GM19372 (cell line): ENCODE results near the gene SHISA7.

Experiments
- ATAC-seq: cut with Tn5 transposase; IDR thresholded peaks from one replicate; pipeline ENCODE4 v1.9.1; 2021; ENCODE audit warnings: mild to moderate bottlenecking, low read depth, moderate library complexity; ENCODE audit not compliant: unreplicated experiment

Gene SHISA7

GRCh38 chr19:55464039-55464661 is 21.1 kb upstream of the SHISA7 start:
- ATAC-seq = no peak

- no peak for ATAC-seq
Measured at GRCh38 chr19:55463583-55464031, 20.5 kb upstream of the SHISA7 start.

DNA sequence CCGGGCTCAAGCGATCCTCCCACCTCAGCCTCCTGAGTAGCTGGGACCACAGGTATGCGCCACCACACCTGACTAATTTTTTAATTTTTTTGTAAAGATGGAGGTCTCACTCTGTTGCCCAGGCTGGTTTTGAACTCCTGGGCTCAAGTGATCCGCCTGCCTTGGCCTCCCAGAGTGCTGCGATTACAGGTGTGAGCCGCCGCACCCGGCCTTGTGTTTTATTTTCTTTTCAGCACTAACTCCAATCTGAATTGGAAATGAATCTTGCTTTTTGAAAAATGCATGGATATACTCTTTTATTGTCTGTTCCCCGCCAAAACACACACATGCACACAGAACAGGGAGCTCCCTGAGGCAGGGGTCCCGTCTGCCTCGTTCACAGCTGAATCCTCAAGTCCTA is 19.6 kb upstream of the SHISA7 start:
- ATAC-seq = no peak

- no peak for ATAC-seq
Measured at GRCh38 chr19:55461974-55462626, 19.0 kb upstream of the SHISA7 start.

DNA sequence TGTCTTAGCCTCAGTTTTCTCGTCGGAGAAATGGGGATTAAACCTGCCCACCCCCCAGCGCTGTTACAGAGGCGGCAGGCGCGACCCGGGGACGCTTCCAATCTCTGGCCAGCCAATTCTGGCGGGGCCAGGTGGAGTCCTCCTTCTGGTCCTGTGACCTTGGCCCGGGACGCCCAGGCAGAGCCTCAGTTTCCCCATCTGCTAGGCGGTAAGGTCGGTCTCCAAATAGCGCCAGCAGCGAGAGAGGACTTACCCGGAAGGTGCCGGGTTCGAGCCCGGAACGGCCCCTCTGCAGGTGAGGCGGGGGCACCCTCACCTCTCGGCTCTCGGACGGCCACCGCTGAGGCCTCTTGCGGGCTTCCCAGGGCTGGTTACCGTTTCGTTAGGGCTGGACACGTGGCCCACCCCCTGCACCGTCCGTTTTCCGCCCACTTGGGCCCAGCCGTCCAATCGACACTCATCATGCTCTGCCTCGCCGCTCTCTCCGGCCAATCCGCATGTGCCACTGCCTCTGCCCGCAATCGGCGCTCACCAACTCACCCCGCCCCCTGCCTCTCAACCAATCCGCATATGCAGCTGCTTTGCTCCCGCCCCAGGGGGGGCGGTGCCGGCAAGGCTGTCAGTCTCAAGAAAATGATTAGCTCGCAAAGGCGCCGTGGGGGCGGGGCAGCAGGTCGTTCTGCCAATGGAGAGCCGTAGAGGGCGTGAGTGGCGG is 18.3 kb upstream of the SHISA7 start, which contains the start of gene ISOC2:
Gene ISOC2, minus strand, starts transcription at position 384 of the 715 bp plus-strand sequence. CDS start 5,156 bp downstream, outside the sequence.
- peak; percentile 89 for ATAC-seq

GRCh38 chr19:55460670-55461258 is 17.7 kb upstream of the SHISA7 start:
- ATAC-seq = no peak

DNA sequence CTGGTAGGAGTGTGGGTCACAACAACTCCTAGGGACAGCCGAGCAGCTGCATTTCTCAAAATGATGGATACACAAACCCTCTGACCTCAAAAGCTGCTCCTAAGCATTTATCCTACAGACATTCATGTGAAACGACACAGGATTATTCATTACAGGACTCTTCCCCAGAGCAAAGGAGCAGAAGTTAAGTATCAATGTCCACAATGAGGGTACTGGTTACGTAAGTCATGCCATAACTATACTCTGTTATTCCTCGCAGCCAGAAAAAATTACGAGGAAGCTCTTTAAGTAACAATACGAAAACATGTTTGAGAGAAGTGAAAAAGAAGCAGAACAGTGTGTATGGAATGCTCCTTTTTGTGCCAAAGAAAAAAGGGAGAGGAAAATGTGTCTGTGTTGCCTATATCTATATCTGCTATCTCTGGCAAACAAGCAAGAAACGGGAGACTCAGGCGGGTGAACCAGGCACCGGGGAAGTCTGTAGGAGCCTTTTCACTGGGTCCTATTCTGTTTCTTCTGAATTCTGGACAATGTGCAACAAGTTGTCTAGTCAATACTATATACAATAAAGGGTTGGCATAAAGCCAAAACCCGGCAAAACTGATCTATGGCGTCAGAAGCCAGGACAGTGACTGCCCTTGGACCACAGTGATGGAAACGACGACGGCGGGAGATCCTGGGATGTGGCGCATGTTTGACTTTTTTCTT is 17.0 kb upstream of the SHISA7 start:
- no peak for ATAC-seq

DNA sequence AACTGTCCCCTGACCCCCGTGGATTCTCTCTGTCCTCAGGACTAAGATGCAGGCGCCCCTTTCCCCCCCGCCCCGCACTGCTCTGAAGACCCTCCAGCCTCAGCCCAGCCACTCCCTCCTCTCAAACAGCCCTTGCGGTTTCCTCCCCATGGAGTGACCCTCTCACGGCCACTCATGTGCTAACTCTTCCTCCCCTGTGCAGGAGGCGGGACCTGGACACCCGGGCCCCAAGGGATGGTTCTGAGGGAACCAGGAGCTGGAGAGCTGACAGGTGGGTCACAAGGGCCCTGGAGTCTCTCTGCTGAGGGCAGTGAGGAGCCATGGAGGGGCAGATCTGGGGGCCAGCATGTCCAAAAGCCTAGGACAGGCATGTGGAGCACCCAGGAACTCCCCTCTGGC is 16.4 kb upstream of the SHISA7 start:
- ATAC-seq = no peak

DNA sequence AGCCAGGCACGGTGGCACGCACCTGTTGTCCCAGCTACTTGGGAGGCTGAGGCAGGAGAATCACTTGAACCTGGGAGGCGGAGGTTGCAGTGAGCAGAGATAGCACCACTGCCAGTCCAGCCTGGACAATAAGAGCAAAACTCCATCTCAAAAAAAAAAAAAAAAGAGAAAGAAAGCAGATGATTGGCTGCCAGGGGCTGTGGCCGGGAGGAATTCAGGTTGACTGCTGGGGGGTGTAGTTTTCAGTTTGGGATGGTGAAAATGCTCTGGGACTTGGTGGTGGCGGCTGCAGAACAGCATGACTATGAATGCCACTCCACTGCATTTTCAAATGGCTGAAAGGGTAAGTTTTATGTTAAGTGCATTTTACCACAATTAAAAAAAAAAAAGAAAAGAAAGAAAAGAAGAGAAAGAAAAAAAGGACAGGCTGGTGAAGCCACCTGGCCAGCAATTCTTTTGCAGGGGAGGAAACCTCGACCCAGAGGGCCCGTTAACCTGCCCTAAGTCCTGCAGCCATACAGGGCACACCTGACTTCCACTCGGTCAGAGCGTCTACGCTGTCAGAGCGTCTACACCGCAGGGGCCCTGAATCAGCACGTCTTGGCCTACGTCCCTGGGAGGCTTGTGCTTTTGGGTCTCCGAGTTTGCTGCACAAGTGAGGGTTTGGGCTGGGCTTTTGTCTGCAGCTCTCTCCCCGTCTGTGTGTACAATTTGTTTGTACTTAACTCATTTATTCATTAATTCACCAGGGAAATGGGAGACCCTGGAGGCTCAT is 14.8 kb upstream of the SHISA7 start:
- no peak for ATAC-seq

GRCh38 chr19:55456347-55456746 is 13.2 kb upstream of the SHISA7 start:
- ATAC-seq = no peak

DNA sequence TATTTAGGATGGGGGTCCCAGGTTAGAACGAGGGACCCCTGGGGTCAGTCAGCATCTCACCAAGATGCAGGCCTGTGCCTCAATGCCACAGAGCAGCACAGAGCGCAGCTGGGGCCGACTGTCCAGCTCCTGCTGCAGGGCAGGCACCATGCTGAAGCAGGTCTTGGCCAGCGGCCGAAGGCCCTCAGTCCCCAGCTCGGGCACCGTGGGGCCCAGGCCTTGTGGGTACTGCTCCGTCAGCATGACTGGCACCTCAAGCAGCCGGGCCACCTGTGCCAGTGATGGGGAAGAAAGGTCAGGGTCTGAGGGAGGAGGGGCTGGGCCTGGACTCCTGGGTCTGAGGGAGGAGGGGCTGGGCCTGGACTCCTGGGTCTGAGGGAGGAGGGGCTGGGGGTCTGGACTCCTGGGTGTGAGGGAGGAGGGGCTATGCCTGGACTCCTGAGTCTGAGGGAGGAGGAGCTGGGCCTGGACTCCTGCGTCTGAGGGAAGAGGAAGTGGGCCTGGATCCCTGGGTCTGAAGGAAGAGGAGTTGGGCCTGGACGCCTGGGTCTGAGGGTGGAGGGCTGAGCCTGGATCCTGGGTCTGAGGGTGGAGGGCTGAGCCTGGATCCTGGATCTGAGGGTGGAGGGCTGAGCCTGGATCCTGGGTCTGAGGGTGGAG is 12.6 kb upstream of the SHISA7 start:
- no peak for ATAC-seq

GRCh38 chr19:55454787-55455243 is 11.7 kb upstream of the SHISA7 start:
- ATAC-seq = no peak

- no peak for ATAC-seq
Measured at GRCh38 chr19:55453511-55454260, 10.6 kb upstream of the SHISA7 start.

- ATAC-seq = no peak
Measured at GRCh38 chr19:55452749-55453346, 9.7 kb upstream of the SHISA7 start.

DNA sequence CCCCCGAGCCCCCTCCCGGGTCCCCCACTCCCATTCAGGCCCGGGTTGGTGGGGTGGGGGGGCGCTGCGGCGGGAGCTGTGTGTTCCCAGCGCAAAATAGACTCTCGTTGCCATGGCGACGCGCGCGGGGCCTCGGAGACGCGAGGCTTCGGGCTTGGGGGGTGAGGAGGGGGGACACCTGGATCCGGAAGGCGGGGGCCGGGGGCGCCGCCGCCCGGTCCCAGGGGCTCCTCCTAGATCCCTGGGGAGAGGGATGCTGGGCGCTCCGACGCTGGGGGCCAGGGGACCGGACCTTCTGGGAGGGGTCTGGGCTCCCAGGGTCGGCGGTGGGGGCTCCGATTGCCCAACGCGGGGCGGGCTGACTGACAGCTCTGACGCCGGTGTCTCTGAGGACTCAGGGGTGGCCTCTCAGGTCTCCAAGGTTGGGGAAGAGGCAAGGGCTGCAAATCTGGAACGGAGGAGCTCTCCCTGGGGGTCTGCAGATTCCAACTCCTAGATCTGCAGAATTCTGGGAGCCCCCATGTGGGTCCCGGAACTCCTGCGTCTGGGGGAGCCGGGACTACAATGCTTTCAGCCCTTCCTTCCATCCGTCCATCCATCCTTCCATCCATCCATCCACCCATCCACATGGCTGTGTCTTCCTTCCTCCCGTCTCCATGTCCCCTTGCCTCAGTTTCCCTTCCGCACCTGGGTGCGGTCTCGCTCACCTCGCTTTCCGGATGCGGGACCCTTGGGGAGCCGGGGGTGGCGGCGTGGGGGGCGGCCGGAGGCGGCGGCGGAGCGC is 9.1 kb upstream of the SHISA7 start:
- no peak for ATAC-seq

- ATAC-seq = no peak
Measured at GRCh38 chr19:55451163-55451964, 8.3 kb upstream of the SHISA7 start.

GRCh38 chr19:55449469-55449868 is 6.4 kb upstream of the SHISA7 start:
- no peak for ATAC-seq
